ENCODE measurements around the gene SLC6A12. TPM values are rescaled to one million over a fixed set of nuclear protein-coding genes. Genes with fewer than 3 reads are reported as not detected.

Gene SLC6A12
- total and polyA plus RNA-seq, 10 donors: 0.35 to 3.1 (median 1.8) TPM

GRCh38 chr12:165862-166368 lies 48.0 kb downstream of the SLC6A12 start:
- Histone ChIP-seq H3K4me1 (peaks cover 0 to 3% (median 0%) of the 10 kb centered on the region in 6 donors), H3K4me3 (no peak overlapping the region), H3K27me3 (replicated peaks in 1 of 7) (peaks cover 0 to 17% (median 0%) of the 10 kb centered on the region in 7 donors), H3K27ac (no peak overlapping the region), H3K36me3 (no peaks in the 10 kb centered on the region), H3K9me3 (no peaks in the 10 kb centered on the region)
- intact Hi-C loops (cut with DNase I; ENCODE audit: low total_unique reads): no loop called here
- TF ChIP-seq POLR2AphosphoS5 (IDR thresholded peaks at IDR 0.05) (no peak), POLR2A (IDR thresholded peaks at IDR 0.05) (no peak)
- TF ChIP-seq, protein P1, sequence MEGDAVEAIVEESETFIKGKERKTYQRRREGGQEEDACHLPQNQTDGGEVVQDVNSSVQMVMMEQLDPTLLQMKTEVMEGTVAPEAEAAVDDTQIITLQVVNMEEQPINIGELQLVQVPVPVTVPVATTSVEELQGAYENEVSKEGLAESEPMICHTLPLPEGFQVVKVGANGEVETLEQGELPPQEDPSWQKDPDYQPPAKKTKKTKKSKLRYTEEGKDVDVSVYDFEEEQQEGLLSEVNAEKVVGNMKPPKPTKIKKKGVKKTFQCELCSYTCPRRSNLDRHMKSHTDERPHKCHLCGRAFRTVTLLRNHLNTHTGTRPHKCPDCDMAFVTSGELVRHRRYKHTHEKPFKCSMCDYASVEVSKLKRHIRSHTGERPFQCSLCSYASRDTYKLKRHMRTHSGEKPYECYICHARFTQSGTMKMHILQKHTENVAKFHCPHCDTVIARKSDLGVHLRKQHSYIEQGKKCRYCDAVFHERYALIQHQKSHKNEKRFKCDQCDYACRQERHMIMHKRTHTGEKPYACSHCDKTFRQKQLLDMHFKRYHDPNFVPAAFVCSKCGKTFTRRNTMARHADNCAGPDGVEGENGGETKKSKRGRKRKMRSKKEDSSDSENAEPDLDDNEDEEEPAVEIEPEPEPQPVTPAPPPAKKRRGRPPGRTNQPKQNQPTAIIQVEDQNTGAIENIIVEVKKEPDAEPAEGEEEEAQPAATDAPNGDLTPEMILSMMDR (IDR thresholded peaks at IDR 0.05 in 8 of 11, conservative IDR thresholded peaks at IDR 0.05 in 3 of 11): no peak
- no peak for DNase-seq
- WGBS, 5 donors: 89 to 92% (median 90%) methylated on average over 15 of the region's 15 CpGs

GRCh38 chr12:164207-164606 lies 49.8 kb downstream of the SLC6A12 start:
- DNase-seq: no peak
- no peak for TF ChIP-seq POLR2A (IDR thresholded peaks at IDR 0.05)
- TF ChIP-seq, protein P1 (IDR thresholded peaks at IDR 0.05 in 8 of 11, conservative IDR thresholded peaks at IDR 0.05 in 3 of 11): no peak
- TF ChIP-seq POLR2AphosphoS5 (IDR thresholded peaks at IDR 0.05): no peak
- no peaks in the 10 kb centered on the region for H3K36me3 ChIP-seq
- H3K27ac ChIP-seq: no peak overlapping the region
- intact Hi-C loops (cut with DNase I; ENCODE audit: low total_unique reads): no loop called here
- WGBS, 5 donors: 80 to 85% (median 84%) methylated on average over 7 of the region's 7 CpGs
- H3K27me3 ChIP-seq (replicated peaks in 1 of 7): peaks cover 0 to 7% (median 0%) of the 10 kb centered on the region in 7 donors
- no peak overlapping the region for H3K4me3 ChIP-seq
- no peaks in the 10 kb centered on the region for H3K9me3 ChIP-seq
- H3K4me1 ChIP-seq: peaks cover 0 to 3% (median 0%) of the 10 kb centered on the region in 6 donors

DNA sequence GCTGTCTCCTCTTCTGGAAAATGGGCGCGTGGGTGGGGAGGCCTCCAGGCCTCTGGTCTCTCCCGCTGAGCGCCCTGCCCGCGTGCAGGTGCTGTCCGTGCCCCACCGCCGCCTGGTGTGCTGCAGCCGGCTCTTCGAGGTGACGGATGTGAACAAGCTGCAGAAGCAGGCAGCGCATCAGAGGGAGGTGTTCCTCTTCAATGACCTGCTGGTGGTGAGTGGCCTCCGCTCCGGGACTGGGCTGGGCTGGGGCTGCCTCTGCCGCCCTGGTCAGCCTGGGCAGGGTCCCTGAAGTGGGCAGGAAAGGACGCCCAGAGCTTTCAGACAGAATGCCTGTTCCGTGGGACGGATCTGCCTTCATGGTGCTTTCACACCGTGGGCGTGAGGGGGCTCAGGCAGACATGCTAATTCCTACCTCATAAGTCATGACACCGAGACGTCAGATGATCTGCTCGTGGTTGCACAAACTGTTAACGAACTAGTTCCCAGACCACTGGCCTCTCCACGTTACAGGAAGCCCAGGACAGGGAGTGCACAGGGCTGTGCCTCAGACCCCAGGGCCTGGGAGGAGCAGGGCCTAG lies 50.5 kb downstream of the SLC6A12 start:
- WGBS, 5 donors: 86 to 92% (median 88%) methylated on average over 24 to 26 of the region's 26 CpGs
- intact Hi-C loops (cut with DNase I; ENCODE audit: low total_unique reads): no loop called here

More for the DNA sequence above, 50.5 kb downstream of the SLC6A12 start:
- DNase-seq: no peak
- TF ChIP-seq, protein P1 (IDR thresholded peaks at IDR 0.05 in 8 of 11, conservative IDR thresholded peaks at IDR 0.05 in 3 of 11): no peak
- TF ChIP-seq POLR2A (IDR thresholded peaks at IDR 0.05) (no peak), POLR2AphosphoS5 (IDR thresholded peaks at IDR 0.05) (no peak)
- peaks cover 0 to 3% (median 0%) of the 10 kb centered on the region in 6 donors for H3K4me1 ChIP-seq
- H3K36me3 ChIP-seq: no peaks in the 10 kb centered on the region
- H3K4me3 ChIP-seq: no peak overlapping the region
- H3K9me3 ChIP-seq: no peaks in the 10 kb centered on the region
- peaks cover 0 to 7% (median 0%) of the 10 kb centered on the region in 7 donors for H3K27me3 ChIP-seq (replicated peaks in 1 of 7)
- H3K27ac ChIP-seq: no peak overlapping the region

Data from spleen (tissue), 11 donors.